Stimulated activated CD4-positive, alpha-beta T cell treated with anti-CD3 and anti-CD28 coated beads, Interleukin-4, amount 100 ng/mL, for 24 hours (primary cell): ENCODE results near the gene UBXN2A.

ENCODE experiments used
- DNase-seq: peaks from one replicate; pipeline ENCODE4 v3.0.0-alpha.2; 2020

UBXN2A gene

GRCh38 chr2:24047703-24048033, 107.4 kb downstream of the UBXN2A start:
- DNase-seq, result no peak

GRCh38 chr2:24048769-24049484, 108.7 kb downstream of the UBXN2A start:
- no peak for DNase-seq

- DNase-seq, result peak; percentile 49
Observed at GRCh38 chr2:24049485-24050021, 109.3 kb downstream of the UBXN2A start, which contains the start of gene FKBP1B. TSS of gene FKBP1B (plus strand) at chr2:24049741. CDS start at chr2:24049850, 109 bp downstream.

DNA sequence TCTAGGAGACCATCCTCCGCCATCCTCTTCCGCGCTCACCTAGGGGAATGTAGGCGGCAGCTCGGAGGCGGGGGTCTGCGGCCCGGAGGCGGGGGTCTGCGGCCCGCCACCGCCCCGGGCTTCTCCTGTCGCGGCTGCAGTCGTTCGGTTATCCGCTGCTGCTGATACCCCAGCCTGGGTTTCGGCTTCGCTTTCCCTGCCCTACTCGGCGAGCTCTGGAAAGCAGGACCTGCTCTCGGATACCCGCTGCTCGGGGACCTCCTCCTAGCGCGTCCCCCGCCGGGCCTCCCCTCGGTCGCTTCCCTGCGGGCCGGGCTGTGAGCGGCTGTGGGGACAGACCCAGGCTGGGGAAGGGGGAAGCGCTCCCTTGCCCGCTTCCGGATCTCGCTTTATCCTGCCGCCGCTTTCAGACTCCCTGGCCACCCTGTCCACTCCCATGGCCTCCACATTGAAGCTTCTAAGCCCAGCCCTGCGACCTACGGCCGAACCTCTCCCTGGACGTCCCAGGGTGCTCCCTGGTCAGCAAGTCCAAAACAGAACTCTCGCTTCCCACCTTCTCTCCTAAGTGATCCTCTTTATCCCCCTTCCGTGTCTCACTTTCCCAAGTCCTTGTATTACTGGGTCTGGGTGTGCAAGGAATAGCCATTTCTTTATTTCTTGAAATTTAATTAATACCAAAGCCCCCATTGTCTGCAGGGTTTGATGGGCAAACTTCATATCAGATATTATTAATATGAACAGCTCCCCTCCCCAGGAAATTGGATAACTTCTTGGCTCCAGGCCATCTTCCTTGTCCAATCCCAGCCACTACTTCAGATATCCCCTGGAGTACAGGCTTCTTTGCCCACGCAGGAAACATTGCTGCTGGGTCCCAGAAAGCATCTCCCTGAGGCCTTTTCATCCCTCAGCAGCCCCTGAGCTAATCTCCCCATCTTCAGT, 110.0 kb downstream of the UBXN2A start:
- DNase-seq, result peak; percentile 7

DNA sequence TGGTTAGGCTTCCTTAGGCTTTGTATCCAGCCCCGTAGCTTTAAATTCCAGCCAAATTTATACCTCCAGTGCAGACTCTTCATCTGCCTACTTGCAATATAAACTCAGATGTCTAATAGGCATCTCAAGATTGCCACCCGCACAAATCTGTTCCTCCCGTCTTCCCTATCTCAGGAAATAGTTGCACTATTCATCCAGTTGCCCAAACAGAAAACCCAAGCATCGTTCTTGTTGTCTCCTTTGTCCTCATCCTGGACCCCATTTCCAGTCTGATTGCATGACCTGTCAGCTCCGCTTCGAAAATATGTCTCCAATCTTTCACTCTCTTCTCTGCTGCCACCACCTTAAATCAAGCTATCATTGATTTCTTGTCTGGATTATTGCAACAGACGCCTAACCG, 111.6 kb downstream of the UBXN2A start:
- no peak for DNase-seq

- no peak for DNase-seq
Observed at GRCh38 chr2:24052951-24053350, 112.7 kb downstream of the UBXN2A start.
